Kidney tubule cell (primary cell): ENCODE measurements around the gene PALLD.

Experiments used
- DNase-seq: peaks from one replicate; pipeline ENCODE4 v3.0.0-alpha.2; 2018; ENCODE audit warnings: low spot score

The PALLD gene

DNA sequence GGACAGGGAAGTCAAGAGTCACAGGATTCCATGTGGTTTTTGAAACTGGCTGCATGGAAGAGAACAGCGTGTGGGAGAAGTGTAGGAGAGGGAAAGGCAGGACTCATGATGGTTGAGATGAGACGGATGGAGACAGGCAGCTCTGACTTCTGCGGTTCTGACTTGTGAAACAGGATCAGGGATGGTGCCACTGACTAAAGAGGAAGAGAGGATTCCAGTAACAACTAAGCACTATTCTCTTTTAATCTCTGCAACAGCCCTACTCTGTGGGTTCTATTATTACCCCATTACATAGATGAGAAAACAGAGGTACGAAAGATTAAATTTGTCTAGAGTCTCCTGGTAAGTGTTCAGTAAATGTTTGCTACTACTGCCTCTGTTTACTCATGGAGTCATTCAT lies 356.9 kb downstream of the PALLD start:
- no peak for DNase-seq

DNA sequence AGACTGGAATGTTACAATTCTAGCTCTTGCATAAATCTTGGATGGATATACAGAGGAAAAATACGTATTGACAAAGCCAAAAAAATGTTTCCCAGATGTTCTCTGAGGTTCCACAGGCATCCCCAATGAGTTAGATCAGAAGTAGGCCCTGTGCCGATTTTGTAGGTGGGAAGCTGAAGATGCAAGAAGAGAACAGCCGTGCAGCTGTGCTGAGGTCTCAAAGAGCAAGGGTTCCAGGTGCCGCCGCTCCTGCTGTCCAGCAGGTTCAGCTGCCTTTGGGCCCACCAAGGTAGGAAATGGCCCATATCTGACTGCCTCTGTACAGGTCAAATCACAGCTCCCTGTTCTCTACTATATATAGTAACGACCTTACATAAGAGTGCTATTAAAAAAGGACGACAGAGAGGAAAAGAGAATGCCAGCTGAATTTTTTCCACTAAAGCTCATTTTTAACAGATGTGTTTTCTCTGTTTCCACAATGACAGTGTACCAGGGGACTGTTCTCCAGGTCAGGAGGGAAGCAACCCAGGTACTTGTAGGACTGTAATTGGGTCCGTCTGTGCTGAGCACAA lies 357.6 kb downstream of the PALLD start:
- no peak for DNase-seq

DNA sequence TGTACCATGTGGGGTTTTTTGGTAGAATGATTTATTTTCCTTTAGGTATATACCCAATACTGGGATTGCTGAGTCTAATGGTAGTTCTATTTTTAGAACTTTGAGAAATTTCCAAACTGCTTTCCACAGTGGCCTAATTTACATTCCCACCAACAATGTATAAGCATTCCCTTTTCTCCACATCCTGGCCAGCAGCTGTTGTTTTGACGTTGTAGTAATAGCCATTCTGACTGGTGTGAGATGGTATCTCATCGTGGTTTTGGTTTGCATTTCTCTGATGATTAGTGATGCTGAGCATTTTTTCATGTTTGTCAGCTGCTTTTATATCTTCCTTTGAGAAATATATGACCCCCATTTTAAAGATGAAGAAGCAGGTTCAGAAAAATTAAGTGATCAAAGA lies 359.5 kb downstream of the PALLD start:
- peak; percentile 67 for DNase-seq

DNA sequence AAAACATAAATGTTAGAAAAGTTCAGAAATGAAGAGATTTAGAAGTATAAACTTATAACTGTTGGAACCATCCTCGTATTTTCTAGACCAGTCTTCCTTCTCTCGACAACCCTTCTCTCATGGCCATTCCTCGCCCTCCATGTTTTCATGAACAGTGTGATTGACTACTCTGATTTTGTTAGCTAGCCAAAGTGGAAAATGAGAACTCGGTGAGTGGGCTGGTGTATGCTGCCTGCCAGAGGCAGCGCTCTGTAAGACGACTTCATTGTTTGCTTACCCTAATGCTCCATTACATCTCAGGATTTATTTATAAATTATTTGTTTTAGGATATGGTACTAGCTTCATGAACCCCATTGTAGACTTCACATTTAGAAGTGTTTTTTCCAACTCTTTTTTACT lies 360.2 kb downstream of the PALLD start:
- no peak for DNase-seq

DNA sequence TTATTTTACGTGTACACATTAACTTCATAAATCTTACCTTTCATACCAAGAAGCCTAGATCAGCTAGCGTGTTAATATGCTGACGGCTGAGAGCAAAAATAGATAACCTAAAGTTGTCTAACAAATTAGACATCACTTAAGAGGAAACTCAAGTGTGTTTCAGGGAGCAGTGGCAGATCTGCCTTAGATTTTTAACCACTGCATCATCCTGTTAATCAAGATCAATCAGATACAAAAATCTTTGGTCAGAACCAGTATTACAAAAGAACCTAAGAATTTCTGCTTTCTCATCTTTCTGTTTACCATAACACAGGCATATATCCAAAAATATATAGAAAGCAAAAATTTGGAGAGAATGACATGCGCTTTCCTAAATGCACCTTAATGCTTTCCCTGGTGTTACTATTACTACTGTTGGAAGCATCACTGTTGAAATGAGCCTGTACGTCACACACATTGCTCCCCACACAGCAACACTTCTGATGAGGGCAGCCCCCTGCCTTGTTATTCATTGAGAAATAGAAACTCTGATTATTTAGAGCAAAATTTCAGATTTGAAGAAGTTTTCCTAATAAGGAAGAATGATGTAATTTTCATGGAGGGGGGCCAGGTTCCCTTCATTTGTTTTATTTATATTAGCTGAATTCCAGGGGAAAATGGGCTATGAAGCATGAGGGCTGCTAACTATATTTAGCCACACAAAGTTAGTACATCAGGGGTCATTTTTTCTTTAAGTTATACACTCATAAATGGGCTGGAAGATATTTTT lies 360.9 kb downstream of the PALLD start:
- no peak for DNase-seq

DNA sequence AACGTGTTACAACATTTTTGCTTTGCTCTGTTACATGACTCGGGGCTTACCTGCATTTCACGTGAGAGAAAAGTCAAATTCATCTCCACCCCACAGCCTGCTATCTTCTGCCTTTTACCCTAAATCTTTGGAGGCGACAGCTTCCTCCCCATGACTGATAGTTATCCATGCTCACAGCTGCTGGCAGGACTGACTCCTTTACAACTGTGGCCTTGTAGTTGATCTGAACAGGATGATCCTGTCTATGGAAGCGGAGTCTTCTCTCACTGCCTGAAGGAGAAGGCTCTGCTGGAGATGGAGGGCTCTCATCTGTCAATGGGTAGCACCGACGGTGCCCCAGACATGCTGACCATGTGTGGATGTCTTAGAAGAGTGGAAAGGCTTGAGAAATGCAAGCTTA lies 362.2 kb downstream of the PALLD start:
- no peak for DNase-seq

DNA sequence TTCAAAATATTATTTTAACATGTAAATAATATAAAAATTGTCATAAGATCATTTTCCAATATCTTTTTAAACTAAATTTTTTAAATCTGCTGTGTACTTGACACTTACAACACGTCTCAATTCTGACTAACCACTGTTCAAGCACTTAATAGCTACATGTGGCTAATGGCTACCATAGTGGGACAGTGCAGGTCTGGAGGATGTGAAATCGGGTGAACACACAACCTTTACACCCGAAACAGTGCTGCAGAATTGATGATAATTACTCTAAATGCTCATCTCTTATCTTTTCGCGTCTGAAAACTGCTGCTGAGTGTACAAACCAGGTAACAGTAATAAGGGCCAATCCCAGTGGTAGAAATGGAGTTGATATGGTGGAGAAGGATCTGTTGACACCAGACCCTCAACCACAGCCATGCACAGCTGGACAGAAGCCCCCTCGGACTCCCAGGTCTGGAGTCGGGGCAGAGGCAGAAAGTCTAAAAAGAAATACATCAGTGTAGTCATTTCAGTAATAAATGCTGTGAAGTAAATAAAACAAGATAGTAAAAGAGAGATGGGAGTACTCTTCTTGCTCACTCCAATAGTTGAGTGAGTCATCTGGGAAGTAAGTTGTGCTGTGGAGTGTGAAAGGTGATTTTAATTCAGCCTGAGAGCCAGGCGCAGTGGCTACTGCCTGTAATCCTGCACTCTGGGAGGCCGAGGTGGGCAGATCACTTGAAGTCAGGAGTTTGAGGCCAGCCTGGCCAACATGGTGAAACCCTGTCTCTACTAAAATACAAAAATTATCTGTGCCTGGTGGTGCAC lies 363.2 kb downstream of the PALLD start:
- DNase-seq = peak; percentile 76

DNA sequence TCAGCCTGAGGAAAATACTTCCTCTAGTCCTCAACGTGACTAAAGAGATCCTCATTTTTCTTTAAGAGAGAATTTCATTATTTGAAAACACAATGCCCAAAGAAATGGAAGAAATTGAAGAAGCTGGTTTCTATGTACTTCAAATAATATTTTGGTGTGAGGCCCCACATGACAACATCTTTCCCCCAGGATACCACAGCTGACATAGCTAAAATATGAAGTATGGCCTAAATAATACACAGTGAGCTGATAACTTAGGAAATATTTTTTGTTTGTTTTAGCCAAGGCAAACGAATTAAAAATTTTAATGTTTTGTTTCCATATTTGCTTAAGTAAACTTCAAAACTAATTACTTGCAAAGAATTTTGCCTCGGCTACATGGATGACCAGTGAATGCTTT lies 364.0 kb downstream of the PALLD start:
- DNase-seq = no peak

DNA sequence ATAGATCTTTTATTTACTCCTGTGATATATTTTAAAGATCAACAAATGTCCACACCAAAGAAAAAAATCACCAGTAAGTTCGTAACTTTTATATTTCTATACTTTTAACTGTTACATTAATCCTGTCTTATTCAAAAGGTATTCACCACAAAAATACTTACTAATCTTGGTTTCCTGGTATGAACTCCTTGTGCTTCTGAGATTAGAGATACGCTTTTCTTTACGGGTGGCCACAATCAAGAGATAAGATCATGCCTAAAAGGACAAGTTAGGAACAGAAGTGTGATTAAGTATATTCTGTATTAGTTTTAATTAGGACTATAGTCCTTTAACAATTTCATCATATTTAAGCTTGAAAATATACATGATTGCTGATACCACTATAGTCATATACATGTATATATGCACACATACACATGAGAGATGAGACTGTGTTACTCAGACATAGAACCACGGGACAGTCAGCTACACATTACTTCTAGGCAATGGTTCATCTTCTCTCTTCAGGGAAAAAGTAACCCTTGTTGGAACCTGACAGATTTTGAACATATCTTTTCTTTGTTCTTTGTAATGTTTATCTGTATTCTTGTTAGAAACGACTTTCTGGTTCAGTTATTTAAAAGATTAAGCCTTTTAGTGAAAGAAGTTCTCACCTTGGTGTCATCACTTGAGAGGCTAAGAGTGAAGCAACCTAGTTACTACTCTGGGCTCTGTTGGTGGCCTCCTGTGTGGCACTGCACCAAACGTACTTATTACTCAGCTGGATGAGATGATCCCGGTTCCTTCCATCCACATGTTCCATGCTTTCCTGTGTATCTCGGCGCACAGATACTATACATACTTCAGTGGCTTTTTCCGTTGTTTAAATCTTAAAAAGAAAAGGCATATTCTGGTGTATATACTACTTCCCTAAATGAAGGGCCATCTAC lies 367.1 kb downstream of the PALLD start:
- no peak for DNase-seq

DNA sequence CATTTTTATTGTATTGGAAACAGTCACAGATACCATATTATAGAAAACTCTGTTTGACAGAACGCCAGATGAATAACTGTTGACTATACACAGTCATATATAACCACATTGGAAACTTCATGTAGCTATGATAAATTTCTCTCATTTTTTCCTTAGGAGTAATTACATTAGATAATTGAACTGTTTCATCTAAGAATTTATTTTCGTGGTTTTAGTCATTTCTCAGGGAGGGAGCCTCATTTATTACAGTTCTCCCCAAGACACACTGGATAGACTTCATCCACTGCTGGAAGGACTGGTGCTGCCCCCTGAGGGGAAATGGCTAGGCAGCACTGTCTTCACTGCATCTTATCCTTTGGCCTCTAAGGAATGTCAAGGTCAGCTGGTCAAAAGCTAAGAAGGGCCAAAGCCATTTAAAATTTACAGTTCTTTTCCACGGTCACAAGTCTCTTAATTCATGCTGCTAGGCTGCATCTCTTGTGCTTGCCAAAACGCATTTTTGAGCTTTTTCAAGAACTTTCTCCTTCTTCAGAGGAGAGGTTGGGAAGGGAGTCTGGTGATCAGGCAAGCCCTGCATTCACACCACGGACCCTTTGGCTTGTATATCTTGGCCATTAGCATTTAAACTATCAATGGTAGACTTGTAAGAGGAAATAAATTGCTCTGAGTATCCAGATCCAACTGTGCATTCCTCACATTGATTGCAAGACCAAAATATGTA lies 368.1 kb downstream of the PALLD start:
- no peak for DNase-seq

DNA sequence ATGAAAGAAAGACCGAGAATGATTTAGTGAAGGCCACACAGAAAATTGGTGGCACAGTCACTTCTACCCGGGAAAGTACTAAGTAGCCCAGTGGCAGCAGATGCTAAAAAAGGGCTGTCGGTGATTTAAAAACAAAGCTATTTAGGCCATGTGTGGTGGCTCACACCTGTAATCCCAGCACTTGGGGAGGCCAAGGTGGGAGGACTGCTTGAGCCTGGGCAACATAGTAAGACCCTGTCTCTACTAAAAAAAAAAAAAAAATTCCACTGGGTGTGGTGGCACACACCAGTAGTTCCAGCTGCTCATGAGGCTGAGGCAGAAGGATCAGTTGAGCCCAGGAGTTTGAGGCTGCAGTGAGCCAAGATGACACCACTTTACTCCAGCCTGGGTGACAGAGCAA lies 369.0 kb downstream of the PALLD start:
- no peak for DNase-seq

DNA sequence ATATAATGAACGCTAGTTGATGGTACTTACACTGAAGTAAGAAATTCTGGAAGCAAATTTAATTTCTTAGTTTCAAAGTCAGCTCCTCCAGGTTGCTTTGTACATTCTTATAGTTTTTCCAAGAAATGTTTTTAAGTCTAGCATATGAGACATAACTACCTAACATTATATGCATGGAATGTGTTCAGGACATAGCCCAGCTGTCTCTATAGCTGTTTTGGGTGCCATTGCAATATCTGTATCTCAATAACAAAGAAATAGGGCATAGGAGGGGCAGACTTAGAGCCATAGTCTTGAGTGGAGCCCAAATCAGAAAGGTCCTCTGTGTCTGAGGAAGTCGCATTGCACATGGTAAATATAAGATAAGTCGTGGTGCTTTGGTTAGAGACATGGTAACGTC lies 369.8 kb downstream of the PALLD start:
- no peak for DNase-seq

DNA sequence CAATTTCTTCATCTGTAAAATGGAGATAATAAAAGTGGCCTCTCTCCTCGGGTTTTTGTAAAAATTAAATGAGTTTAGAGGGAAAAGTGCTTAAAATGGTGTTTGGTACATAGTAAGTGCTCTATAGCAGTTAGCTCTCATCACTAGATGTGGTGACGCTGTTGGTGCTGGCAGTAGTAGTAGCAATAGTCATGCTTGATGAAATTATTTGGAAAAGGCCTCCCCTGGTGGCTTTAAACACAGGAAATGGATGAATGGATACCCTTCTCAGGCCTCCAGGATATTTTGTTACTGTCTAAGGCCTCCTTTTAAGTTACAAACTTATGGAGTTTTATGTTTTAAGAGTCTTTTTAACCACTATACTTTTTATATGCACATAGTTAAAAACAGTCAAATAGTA lies 370.3 kb downstream of the PALLD start:
- DNase-seq = no peak

DNA sequence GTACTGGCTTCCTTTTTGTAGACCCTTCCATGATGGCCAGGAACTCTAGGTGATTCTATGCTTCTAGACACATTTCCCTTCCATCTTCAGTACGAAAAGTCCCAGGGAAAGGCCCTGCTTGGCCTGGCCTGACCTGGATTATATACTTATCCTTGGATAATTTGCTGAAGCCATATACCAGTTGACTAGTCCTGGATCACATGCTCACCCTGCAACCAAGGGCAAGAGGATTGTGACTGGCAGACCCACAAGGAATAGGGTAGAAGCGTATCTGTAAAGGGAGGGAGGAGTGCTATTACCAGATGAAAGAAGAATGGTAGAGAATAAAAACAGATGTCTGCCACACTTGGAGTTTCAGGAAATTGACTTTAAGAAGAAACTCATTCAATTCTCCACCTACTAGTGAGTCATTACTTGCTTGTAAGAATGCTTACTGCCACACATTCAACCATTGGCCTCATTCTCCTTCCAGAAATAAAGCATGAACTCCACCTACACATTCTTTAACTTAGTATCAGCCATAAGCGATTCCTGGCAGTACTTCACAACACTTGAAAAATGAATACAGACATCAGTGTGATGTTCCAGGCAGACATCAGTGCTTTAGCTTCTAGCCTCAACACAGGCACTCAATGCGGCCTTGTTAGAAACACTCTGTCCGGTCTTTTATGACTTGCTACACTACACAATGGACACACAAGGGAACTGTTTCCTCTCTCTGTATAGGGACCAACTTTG lies 371.4 kb downstream of the PALLD start:
- DNase-seq = peak; percentile 23

DNA sequence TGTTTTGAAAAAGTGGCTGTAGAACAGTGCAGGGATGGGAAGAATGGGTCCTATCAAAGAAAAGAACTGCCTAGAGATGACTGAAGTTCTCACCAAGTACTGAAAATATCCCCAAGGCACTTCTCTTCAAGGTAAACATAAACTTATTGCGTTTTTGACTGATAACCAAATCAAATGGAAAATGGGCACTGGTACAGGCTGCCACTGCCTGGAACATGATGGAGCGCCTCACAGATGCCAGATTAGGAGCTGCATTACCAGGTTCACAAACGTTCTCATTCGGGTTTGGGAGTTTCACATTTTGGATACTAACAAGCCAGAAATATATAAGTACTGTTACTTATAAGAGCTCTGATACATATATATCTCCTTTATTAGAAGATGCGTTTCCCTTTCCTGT lies 371.9 kb downstream of the PALLD start:
- DNase-seq = no peak

DNA sequence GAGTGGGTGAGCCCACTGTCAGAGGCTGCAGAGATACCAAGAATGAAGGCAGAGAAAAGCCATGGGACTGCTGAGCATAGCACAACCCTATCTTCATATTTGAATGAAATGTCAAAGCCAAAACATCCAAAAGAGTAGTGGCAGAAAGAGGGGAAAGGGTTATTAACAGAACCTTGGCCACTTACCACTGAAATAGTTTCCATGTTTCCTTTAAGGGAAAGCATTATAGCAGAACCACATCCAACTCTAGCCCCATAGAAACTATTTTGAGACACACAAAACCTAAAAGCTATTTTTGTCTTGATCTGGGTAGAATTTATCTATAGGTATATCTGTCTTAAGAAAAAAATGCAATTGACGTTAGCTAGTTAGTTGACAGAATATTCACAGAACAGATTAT lies 373.2 kb downstream of the PALLD start:
- DNase-seq = no peak

DNA sequence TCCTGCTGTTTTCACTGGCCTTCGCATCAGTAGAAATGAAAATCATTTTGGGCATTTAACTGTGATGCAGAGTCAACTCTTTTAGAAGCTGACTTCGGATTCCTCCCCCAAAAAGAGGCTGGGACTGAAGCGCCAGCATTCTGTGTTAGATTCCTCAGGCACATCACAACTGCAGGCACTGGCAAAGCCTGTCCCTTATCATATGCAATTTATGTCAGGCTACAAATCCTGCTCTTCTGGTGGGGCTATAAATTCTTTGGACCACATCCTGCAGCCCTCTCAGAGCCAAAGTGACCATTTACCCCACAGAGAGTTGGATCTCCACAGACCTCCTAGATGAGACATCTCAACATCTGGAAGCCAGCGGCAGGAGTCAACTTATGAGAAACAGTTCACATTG lies 374.8 kb downstream of the PALLD start:
- no peak for DNase-seq

DNA sequence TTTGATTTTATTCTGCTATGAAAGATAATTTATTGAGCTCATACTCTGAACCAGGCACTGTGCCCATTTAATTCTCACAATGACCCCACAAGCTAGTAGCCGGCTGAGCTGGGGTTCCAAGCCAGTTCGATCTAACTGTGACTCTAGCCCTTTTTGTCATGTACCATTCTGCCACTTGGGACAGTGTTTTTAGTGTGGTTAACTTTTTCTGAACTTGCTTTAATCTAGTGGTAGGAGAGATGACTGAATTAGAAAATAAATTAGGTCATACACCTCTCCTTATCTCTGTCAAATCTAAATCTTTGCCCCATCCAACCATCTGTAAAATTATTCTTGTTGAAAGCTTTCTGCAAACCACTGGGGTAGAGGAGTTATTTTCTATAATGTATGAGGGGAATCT lies 377.2 kb downstream of the PALLD start:
- DNase-seq = no peak

DNA sequence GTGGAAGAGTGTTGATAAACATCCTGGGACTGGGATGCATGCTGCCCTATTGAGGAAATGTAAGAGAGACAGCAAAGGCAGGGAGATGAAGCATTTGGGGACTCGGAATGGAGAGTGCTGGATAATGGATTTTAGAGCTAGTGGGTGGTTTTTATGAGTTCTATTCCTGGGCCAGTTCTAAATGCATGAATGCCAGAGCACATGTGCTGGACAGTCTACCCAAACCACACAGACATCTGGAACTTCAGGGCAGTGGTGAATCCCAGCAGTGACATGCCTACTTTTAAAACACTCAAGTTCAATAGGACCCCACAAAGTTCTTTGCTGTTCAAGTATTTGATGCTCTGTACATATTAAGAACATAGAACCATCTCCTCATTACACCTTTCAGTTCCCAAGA lies 379.3 kb downstream of the PALLD start:
- DNase-seq = no peak
